Right atrium auricular region (tissue), 2 donors: Measurements from ENCODE around the gene LIN28A. TPM values are rescaled to one million over a fixed set of nuclear protein-coding genes. Genes with fewer than 3 reads are reported as not detected.
"Not testable (repeated sequence)": the region's sequence is repeated elsewhere in the genome, so short reads cannot be mapped to it uniquely, and the experiment has no call there.

Experiments used
- DNase-seq: peaks from one replicate; pipeline ENCODE4 v3.0.0-alpha.2; 2019; ENCODE audit warnings: low spot score
- H3K27ac ChIP-seq, 2 donors: fragments of 200-600 bp; sonication (generic); 1 replicate in 1 of 2; 2 replicates in 1 of 2; pipeline ENCODE4 v1.5.1; 2016 to 2019
- H3K27me3 ChIP-seq, 2 donors: fragments of 200-600 bp; sonication (generic); one replicate each; pipeline versions ENCODE4 v1.5.1 to v1.6.0; 2017 to 2019
- H3K36me3 ChIP-seq: fragments of 200-600 bp; sonication (generic); one replicate; pipeline ENCODE4 v1.5.1; 2016
- H3K4me1 ChIP-seq, 2 donors: fragments of 200-600 bp; sonication (generic); one replicate each; pipeline versions ENCODE4 v1.5.1 to v1.6.0; 2017 to 2019
- H3K4me3 ChIP-seq, 2 donors: fragments of 200-600 bp; sonication (generic); 1 replicate in 1 of 2; 2 replicates in 1 of 2; pipeline ENCODE4 v1.5.1; 2017 to 2019; ENCODE audit warnings: mild to moderate bottlenecking in 1 of 2, moderate library complexity in 1 of 2
- H3K9me3 ChIP-seq, 2 donors: fragments of 200-600 bp; sonication (generic); one replicate each; pipeline ENCODE4 v1.5.1; 2019
- total RNA-seq, 2 donors: library from RNA; depleted of rRNA; stranded (reverse); fragments of >200 nt; gene quantifications; one replicate each; pipeline ENCODE4 v1.1.0, GENCODE V29; 2016
- TF ChIP-seq, protein P1 (sequence below), 2 donors: fragments of 200-600 bp; sonication (generic); IDR thresholded peaks; one replicate each; pipeline ENCODE4 v1.5.1; 2019; ENCODE audit warnings: antibody characterized with exemption in 2 of 2

The LIN28A gene
- total RNA-seq, 2 donors from 2014 or later: not detected

GRCh38 chr1:26373281-26373680 is 37.3 kb upstream of the LIN28A start:
- Histone ChIP-seq H3K27me3 (no peaks in the 10 kb centered on the region), H3K4me3 (no peak overlapping the region), H3K27ac (no peak overlapping the region), H3K9me3 (no peaks in the 10 kb centered on the region), H3K4me1 (peaks cover 0 to 2% of the 10 kb centered on the region in 2 donors), H3K36me3 (no peaks in the 10 kb centered on the region)
- TF ChIP-seq, protein P1, sequence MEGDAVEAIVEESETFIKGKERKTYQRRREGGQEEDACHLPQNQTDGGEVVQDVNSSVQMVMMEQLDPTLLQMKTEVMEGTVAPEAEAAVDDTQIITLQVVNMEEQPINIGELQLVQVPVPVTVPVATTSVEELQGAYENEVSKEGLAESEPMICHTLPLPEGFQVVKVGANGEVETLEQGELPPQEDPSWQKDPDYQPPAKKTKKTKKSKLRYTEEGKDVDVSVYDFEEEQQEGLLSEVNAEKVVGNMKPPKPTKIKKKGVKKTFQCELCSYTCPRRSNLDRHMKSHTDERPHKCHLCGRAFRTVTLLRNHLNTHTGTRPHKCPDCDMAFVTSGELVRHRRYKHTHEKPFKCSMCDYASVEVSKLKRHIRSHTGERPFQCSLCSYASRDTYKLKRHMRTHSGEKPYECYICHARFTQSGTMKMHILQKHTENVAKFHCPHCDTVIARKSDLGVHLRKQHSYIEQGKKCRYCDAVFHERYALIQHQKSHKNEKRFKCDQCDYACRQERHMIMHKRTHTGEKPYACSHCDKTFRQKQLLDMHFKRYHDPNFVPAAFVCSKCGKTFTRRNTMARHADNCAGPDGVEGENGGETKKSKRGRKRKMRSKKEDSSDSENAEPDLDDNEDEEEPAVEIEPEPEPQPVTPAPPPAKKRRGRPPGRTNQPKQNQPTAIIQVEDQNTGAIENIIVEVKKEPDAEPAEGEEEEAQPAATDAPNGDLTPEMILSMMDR (IDR thresholded peaks at IDR 0.05): no peak
- no peak for DNase-seq

DNA sequence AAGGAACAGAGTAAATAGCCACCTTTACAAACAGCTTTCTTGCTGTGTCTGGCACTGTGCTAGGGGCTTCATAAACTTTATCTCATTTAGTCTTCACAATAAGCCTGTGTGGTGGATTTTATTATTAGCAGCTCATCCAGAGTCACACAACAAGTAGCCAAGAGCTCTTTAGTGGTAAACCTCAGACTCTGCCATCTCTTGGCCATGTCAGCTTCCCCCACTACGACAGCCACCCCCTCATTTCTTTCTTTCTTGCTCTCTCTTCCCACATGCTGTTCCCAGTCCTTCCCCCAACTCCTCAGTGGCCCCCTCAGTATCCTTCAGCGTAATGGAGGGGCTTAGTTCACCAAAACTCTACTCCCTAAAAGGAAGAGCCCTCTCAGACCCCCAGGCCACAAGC is 36.8 kb upstream of the LIN28A start:
- Histone ChIP-seq H3K9me3 (no peaks in the 10 kb centered on the region), H3K4me1 (peaks cover 0 to 5% of the 10 kb centered on the region in 2 donors), H3K27ac (no peak overlapping the region), H3K27me3 (no peaks in the 10 kb centered on the region), H3K36me3 (no peaks in the 10 kb centered on the region), H3K4me3 (no peak overlapping the region)
- TF ChIP-seq, protein P1 (IDR thresholded peaks at IDR 0.05): no peak
- DNase-seq: no peak

DNA sequence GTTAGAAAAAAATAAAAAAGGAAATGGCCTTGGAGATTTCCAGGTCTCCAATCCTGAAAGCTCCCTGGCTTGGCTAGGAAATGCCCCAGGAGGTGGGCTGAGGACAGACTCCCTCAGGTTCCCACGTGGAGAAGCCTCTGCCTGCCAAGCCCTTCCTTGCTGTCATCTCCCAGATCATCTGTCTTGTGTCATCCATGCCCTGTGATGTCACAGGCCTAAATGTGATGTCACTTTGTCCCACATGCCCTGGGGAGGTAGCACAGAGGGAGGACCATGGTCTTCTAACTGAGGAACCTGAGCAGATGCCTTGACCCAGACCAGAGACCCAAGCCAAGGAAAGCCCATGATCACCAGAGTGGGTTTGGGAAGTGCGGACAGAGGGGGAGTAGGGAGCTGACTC is 36.3 kb upstream of the LIN28A start:
- H3K4me1 ChIP-seq, DNase-seq, H3K9me3 ChIP-seq, H3K4me3 ChIP-seq, H3K27me3 ChIP-seq, H3K36me3 ChIP-seq, H3K27ac ChIP-seq: not testable (repeated sequence)

DNA sequence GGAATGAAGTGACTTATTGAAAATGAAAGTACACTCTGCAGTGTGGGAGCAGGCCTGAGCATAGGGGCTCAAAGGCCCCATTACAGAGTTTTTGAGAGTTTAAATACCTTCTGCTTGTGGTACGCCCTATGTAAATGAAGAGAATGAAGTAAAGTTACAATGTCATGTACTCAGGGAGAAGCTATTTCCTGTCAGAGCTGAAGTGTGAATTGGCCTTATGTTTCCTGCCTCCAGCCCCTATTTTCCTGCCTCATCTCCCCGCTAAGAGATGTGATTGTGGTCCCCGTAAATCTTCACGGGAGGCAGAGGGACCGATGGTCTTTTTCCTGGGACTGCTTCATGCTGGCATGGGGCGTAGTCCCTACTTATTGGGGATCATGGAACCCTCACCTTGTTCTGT is 35.5 kb upstream of the LIN28A start:
- TF ChIP-seq, protein P1 (IDR thresholded peaks at IDR 0.05): no peak
- Histone ChIP-seq H3K36me3 (no peaks in the 10 kb centered on the region), H3K27me3 (no peaks in the 10 kb centered on the region), H3K27ac (no peak overlapping the region), H3K4me1 (peaks cover 0 to 5% of the 10 kb centered on the region in 2 donors), H3K9me3 (no peaks in the 10 kb centered on the region), H3K4me3 (no peak overlapping the region)
- no peak for DNase-seq

DNA sequence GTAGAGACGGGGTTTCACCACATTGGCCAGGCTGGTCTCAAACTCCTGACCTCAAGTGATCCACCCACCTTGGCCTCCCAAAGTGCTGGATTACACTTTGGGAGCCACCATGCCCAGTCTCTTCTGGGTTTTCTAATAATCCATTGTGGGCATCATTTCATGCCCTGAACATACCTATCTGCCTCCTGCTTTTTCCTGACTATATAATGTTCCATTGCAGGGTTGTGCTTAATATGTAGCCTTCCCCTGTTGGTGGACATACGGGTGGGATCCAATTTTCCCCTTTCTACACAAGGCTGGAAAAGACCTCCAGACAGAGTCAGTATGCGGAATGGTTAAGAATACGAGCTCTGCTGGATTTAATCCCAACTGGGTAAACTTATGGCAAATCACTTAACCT is 34.6 kb upstream of the LIN28A start:
- H3K4me1 ChIP-seq: peaks cover 0 to 5% of the 10 kb centered on the region in 2 donors
- no peak overlapping the region for H3K4me3 ChIP-seq
- H3K27ac ChIP-seq: no peak overlapping the region
- no peaks in the 10 kb centered on the region for H3K27me3 ChIP-seq
- H3K9me3 ChIP-seq: no peaks in the 10 kb centered on the region
- H3K36me3 ChIP-seq: no peaks in the 10 kb centered on the region
- no peak for DNase-seq
- TF ChIP-seq, protein P1 (IDR thresholded peaks at IDR 0.05): no peak

DNA sequence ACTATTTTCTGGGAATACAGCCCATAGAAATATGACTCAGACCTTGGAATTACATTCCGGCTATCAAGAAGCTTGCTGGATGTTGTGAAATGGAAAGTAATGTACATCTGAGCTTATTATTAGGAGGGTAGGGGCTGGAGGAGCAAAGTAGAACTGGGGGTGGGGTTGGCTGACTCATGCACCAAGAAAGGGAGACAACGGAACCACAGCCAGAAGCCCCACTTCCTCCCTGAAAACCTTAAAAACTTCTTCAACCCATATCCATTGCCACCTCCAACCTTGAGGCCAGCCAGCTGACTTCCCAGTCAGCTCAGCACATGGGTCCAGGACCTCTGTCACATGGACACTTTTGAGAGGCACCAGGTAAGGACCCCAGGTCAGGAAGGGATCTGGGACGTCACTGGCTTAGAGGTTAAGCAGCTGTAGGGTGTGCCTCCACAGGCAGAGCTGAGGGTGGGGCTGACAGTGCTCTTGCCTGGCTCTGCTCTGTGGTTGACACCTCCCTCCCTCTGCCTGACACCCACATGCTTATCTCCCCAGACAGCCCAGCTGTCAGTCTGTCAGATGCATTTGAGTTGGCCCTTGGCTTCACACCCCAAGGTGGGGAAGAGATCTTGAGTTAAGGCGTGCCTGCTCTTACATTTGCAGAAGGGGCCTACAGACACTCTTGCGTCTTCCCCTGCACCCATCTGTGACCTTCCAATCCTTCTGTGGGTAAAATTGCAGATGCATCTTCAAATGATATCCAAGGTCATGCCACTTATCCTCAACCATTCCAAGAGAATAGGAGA is 32.3 kb upstream of the LIN28A start:
- H3K27ac ChIP-seq: no peak overlapping the region
- H3K27me3 ChIP-seq: no peaks in the 10 kb centered on the region
- no peak for DNase-seq

More for the DNA sequence above, 32.3 kb upstream of the LIN28A start:
- H3K4me1 ChIP-seq: peaks cover 0 to 5% of the 10 kb centered on the region in 2 donors
- no peaks in the 10 kb centered on the region for H3K9me3 ChIP-seq
- TF ChIP-seq, protein P1 (IDR thresholded peaks at IDR 0.05): no peak
- H3K36me3 ChIP-seq: no peaks in the 10 kb centered on the region
- no peak overlapping the region for H3K4me3 ChIP-seq
